Peyer's patch (tissue), 4 donors: ENCODE measurements around the gene CHML.

ENCODE experiments used
- POLR2A ChIP-seq, 2 donors: fragments of 450-650 bp; IDR thresholded peaks; one replicate each; pipeline ENCODE4 v1.5.1; 2017; ENCODE audit warnings: antibody characterized with exemption in 2 of 2, mild to moderate bottlenecking in 2 of 2, moderate library complexity in 2 of 2
- TF ChIP-seq, protein P1 (sequence below), 6 experiments: fragments of 450-650 bp in 4 of 6; fragments of 200-600 bp in 2 of 6; sonication (generic) in 1 of 6; IDR thresholded peaks; one replicate each; pipeline ENCODE4 v1.5.1; 2017 to 2019; ENCODE audit warnings: antibody characterized with exemption in 6 of 6, mild to moderate bottlenecking in 3 of 6, moderate library complexity in 1 of 6

DNA sequence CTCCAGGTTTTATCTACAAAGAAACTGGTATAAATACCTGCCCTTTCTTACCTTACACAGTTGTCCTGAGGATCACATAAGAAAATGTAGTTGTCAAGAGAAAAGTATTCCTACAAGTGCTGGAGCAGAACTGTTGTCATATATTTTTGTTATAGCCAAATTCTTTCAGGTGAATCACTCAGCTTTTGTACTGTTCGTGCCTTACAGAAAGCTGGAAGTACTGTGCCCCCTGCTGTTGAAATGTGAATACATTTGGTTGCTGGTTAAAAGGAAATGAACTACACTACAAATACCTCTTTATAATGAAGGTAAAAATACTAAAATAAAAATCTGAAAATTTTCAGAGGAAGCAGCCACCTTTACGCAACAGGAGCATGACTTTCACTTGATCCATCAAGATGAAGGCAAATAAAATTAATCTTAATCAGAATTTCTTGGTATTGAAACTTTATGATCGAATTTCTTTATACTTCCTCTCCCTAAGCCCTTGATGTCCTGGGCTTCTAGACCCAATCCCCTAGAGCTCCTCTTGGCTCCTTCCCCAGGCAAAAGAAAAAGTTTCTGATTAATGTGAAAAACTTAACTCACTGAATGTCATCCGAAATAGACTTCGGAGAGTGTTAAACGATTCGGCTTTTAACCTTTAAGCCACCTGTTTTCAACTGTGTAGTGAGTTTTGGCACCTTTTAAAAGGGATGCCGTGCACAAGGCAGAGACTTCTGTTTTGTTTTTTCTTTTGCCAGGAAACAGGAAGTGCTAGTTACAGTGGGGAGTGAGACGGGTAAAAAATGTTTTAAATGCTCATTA, 12.5 kb downstream of the CHML start:
- TF ChIP-seq POLR2A (IDR thresholded peaks at IDR 0.05), result no peak
- TF ChIP-seq, protein P1, sequence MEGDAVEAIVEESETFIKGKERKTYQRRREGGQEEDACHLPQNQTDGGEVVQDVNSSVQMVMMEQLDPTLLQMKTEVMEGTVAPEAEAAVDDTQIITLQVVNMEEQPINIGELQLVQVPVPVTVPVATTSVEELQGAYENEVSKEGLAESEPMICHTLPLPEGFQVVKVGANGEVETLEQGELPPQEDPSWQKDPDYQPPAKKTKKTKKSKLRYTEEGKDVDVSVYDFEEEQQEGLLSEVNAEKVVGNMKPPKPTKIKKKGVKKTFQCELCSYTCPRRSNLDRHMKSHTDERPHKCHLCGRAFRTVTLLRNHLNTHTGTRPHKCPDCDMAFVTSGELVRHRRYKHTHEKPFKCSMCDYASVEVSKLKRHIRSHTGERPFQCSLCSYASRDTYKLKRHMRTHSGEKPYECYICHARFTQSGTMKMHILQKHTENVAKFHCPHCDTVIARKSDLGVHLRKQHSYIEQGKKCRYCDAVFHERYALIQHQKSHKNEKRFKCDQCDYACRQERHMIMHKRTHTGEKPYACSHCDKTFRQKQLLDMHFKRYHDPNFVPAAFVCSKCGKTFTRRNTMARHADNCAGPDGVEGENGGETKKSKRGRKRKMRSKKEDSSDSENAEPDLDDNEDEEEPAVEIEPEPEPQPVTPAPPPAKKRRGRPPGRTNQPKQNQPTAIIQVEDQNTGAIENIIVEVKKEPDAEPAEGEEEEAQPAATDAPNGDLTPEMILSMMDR (IDR thresholded peaks at IDR 0.05), result peak; percentile 21 to 81 (median 60)
